ENCODE data around the gene C19orf44.

Gene C19orf44

GRCh38 chr19:16518483-16519229 lies 22.5 kb downstream of the C19orf44 start:
- Histone ChIP-seq H2BK15ac (replicated peaks; ENCODE audit: low read depth) (no peak overlapping the region), H3K18ac (ENCODE audit: low read length) (no peak overlapping the region), H2BK120ac (ENCODE audit: low read depth, low read length) (no peak overlapping the region), H3K4me3 (ENCODE audit: low read length) (no peak overlapping the region), H3K56ac (ENCODE audit: low read length) (no peak overlapping the region), H3K4ac (ENCODE audit: low read depth, low read length) (no peak overlapping the region), H3K9ac (ENCODE audit: low read length) (no peak overlapping the region), H3K79me2 (ENCODE audit: control insufficient read depth, insufficient read depth, low read length) (no peaks in the 10 kb centered on the region), H3K23ac (ENCODE audit: low read length) (no peak overlapping the region), H2AK5ac (ENCODE audit: low read length) (no peak overlapping the region), H3K36me3 (ENCODE audit: control insufficient read depth, insufficient read depth, low read length) (peaks cover 22% of the 10 kb centered on the region), H4K8ac (ENCODE audit: low read depth, low read length) (no peak overlapping the region), H3K4me2 (ENCODE audit: low read length) (no peak overlapping the region), H3K4me1 (ENCODE audit: control insufficient read depth, low read depth, low read length) (no peaks in the 10 kb centered on the region), H3K27ac (ENCODE audit: low read depth, low read length) (no peak overlapping the region), H4K5ac (ENCODE audit: low read length) (no peak overlapping the region), H2BK5ac (ENCODE audit: low read length) (no peak overlapping the region), H3K79me1 (ENCODE audit: low read length) (no peaks in the 10 kb centered on the region), H3K27me3 (ENCODE audit: insufficient read depth, low read length, poor library complexity) (no peaks in the 10 kb centered on the region)
- WGBS (ENCODE audit: extremely low coverage, insufficient coverage, low lambda C conversion rate): no CpG with 5 or more reads among the region's 33 CpGs
- DNase-seq: no peak

- H4K5ac ChIP-seq (ENCODE audit: low read length): no peak overlapping the region
- no CpG with 5 or more reads among the region's 24 CpGs for WGBS (ENCODE audit: extremely low coverage, insufficient coverage, low lambda C conversion rate)
- no peak overlapping the region for H3K18ac ChIP-seq (ENCODE audit: low read length)
- no peak overlapping the region for H3K23ac ChIP-seq (ENCODE audit: low read length)
- H3K27me3 ChIP-seq (ENCODE audit: insufficient read depth, low read length, poor library complexity): no peaks in the 10 kb centered on the region
- no peak overlapping the region for H3K4me2 ChIP-seq (ENCODE audit: low read length)
- H2BK120ac ChIP-seq (ENCODE audit: low read depth, low read length): no peak overlapping the region
- H3K36me3 ChIP-seq (ENCODE audit: control insufficient read depth, insufficient read depth, low read length): peaks cover 22% of the 10 kb centered on the region
- no peak overlapping the region for H3K27ac ChIP-seq (ENCODE audit: low read depth, low read length)
- H3K4me3 ChIP-seq (ENCODE audit: low read length): no peak overlapping the region
- no peak for DNase-seq
- no peaks in the 10 kb centered on the region for H3K79me2 ChIP-seq (ENCODE audit: control insufficient read depth, insufficient read depth, low read length)
- no peak overlapping the region for H3K56ac ChIP-seq (ENCODE audit: low read length)
- no peak overlapping the region for H3K9ac ChIP-seq (ENCODE audit: low read length)
- no peaks in the 10 kb centered on the region for H3K79me1 ChIP-seq (ENCODE audit: low read length)
- no peak overlapping the region for H2BK15ac ChIP-seq (replicated peaks; ENCODE audit: low read depth)
- no peak overlapping the region for H4K8ac ChIP-seq (ENCODE audit: low read depth, low read length)
- H3K4ac ChIP-seq (ENCODE audit: low read depth, low read length): no peak overlapping the region
- no peaks in the 10 kb centered on the region for H3K4me1 ChIP-seq (ENCODE audit: control insufficient read depth, low read depth, low read length)
- H2AK5ac ChIP-seq (ENCODE audit: low read length): no peak overlapping the region
- no peak overlapping the region for H2BK5ac ChIP-seq (ENCODE audit: low read length)
Observed at GRCh38 chr19:16519230-16519687, 23.1 kb downstream of the C19orf44 start.

- H3K18ac ChIP-seq (ENCODE audit: low read length): no peak overlapping the region
- no peak overlapping the region for H2BK5ac ChIP-seq (ENCODE audit: low read length)
- no peaks in the 10 kb centered on the region for H3K79me2 ChIP-seq (ENCODE audit: control insufficient read depth, insufficient read depth, low read length)
- no peak overlapping the region for H3K56ac ChIP-seq (ENCODE audit: low read length)
- no peak overlapping the region for H3K27ac ChIP-seq (ENCODE audit: low read depth, low read length)
- no peak for DNase-seq
- H2AK5ac ChIP-seq (ENCODE audit: low read length): no peak overlapping the region
- H3K9ac ChIP-seq (ENCODE audit: low read length): no peak overlapping the region
- H3K23ac ChIP-seq (ENCODE audit: low read length): no peak overlapping the region
- WGBS (ENCODE audit: extremely low coverage, insufficient coverage, low lambda C conversion rate): no CpG with 5 or more reads among the region's 45 CpGs
- H4K5ac ChIP-seq (ENCODE audit: low read length): no peak overlapping the region
- H3K4me3 ChIP-seq (ENCODE audit: low read length): no peak overlapping the region
- no peaks in the 10 kb centered on the region for H3K79me1 ChIP-seq (ENCODE audit: low read length)
- peaks cover 22% of the 10 kb centered on the region for H3K36me3 ChIP-seq (ENCODE audit: control insufficient read depth, insufficient read depth, low read length)
- H3K4ac ChIP-seq (ENCODE audit: low read depth, low read length): no peak overlapping the region
- no peak overlapping the region for H2BK120ac ChIP-seq (ENCODE audit: low read depth, low read length)
- H3K4me2 ChIP-seq (ENCODE audit: low read length): no peak overlapping the region
- H2BK15ac ChIP-seq (replicated peaks; ENCODE audit: low read depth): no peak overlapping the region
- H3K4me1 ChIP-seq (ENCODE audit: control insufficient read depth, low read depth, low read length): no peaks in the 10 kb centered on the region
- H4K8ac ChIP-seq (ENCODE audit: low read depth, low read length): no peak overlapping the region
- H3K27me3 ChIP-seq (ENCODE audit: insufficient read depth, low read length, poor library complexity): no peaks in the 10 kb centered on the region
Observed at GRCh38 chr19:16520074-16520973, 24.1 kb downstream of the C19orf44 start.

GRCh38 chr19:16520986-16521624 lies 24.9 kb downstream of the C19orf44 start:
- Histone ChIP-seq H2BK120ac (ENCODE audit: low read depth, low read length) (no peak overlapping the region), H3K23ac (ENCODE audit: low read length) (no peak overlapping the region), H3K79me1 (ENCODE audit: low read length) (no peaks in the 10 kb centered on the region), H2BK5ac (ENCODE audit: low read length) (no peak overlapping the region), H4K8ac (ENCODE audit: low read depth, low read length) (no peak overlapping the region), H3K27ac (ENCODE audit: low read depth, low read length) (no peak overlapping the region), H3K79me2 (ENCODE audit: control insufficient read depth, insufficient read depth, low read length) (no peaks in the 10 kb centered on the region), H2AK5ac (ENCODE audit: low read length) (no peak overlapping the region), H3K4me3 (ENCODE audit: low read length) (no peak overlapping the region), H3K36me3 (ENCODE audit: control insufficient read depth, insufficient read depth, low read length) (peaks cover 22% of the 10 kb centered on the region), H3K9ac (ENCODE audit: low read length) (no peak overlapping the region), H3K4me1 (ENCODE audit: control insufficient read depth, low read depth, low read length) (no peaks in the 10 kb centered on the region), H3K18ac (ENCODE audit: low read length) (no peak overlapping the region), H3K4me2 (ENCODE audit: low read length) (no peak overlapping the region), H3K27me3 (ENCODE audit: insufficient read depth, low read length, poor library complexity) (no peaks in the 10 kb centered on the region), H4K5ac (ENCODE audit: low read length) (no peak overlapping the region), H3K4ac (ENCODE audit: low read depth, low read length) (no peak overlapping the region), H3K56ac (ENCODE audit: low read length) (no peak overlapping the region), H2BK15ac (replicated peaks; ENCODE audit: low read depth) (no peak overlapping the region)
- WGBS (ENCODE audit: extremely low coverage, insufficient coverage, low lambda C conversion rate): no CpG with 5 or more reads among the region's 18 CpGs
- no peak for DNase-seq

- DNase-seq: no peak
- Histone ChIP-seq H2BK5ac (ENCODE audit: low read length) (no peak overlapping the region), H2AK5ac (ENCODE audit: low read length) (no peak overlapping the region), H3K4me2 (ENCODE audit: low read length) (no peak overlapping the region), H3K4me3 (ENCODE audit: low read length) (no peak overlapping the region), H2BK15ac (replicated peaks; ENCODE audit: low read depth) (no peak overlapping the region), H4K8ac (ENCODE audit: low read depth, low read length) (no peak overlapping the region), H4K5ac (ENCODE audit: low read length) (no peak overlapping the region), H3K23ac (ENCODE audit: low read length) (no peak overlapping the region), H3K79me1 (ENCODE audit: low read length) (no peaks in the 10 kb centered on the region), H3K4ac (ENCODE audit: low read depth, low read length) (no peak overlapping the region), H3K36me3 (ENCODE audit: control insufficient read depth, insufficient read depth, low read length) (peaks cover 22% of the 10 kb centered on the region), H3K27ac (ENCODE audit: low read depth, low read length) (no peak overlapping the region), H3K27me3 (ENCODE audit: insufficient read depth, low read length, poor library complexity) (no peaks in the 10 kb centered on the region), H3K18ac (ENCODE audit: low read length) (no peak overlapping the region), H3K79me2 (ENCODE audit: control insufficient read depth, insufficient read depth, low read length) (no peaks in the 10 kb centered on the region), H2BK120ac (ENCODE audit: low read depth, low read length) (no peak overlapping the region), H3K56ac (ENCODE audit: low read length) (no peak overlapping the region), H3K4me1 (ENCODE audit: control insufficient read depth, low read depth, low read length) (no peaks in the 10 kb centered on the region), H3K9ac (ENCODE audit: low read length) (no peak overlapping the region)
- no CpG with 5 or more reads among the region's 10 CpGs for WGBS (ENCODE audit: extremely low coverage, insufficient coverage, low lambda C conversion rate)
Observed at GRCh38 chr19:16521715-16522289, 25.6 kb downstream of the C19orf44 start.

All from mesendoderm (in vitro differentiated cells).